Smooth muscle cell (in vitro differentiated cells): Measurements from ENCODE around the gene LNPK. TPM values are rescaled to one million over a fixed set of nuclear protein-coding genes. Genes with fewer than 3 reads are reported as not detected.

Experiments used
- DNase-seq: peaks from one replicate; lab custom pipeline; 2025; ENCODE audit not compliant: unreplicated experiment; lab: John Stamatoyannopoulos, UW
- H2AFZ ChIP-seq: fragments of 200-600 bp; sonication (generic); 2 replicates; pipeline ENCODE4 v1.6.0; 2016; ENCODE audit warnings: antibody characterized with exemption, low read depth, mild to moderate bottlenecking
- H3F3A ChIP-seq: fragments of 200-600 bp; sonication (generic); 2 replicates; pipeline ENCODE4 v1.6.0; 2017; ENCODE audit warnings: antibody characterized with exemption, low read depth
- H3K27ac ChIP-seq: fragments of 200-600 bp; sonication (generic); 2 replicates; pipeline ENCODE4 v1.5.1; 2016; ENCODE audit warnings: low read depth, mild to moderate bottlenecking
- H3K27me3 ChIP-seq: fragments of 200-600 bp; sonication (generic); 2 replicates; pipeline ENCODE4 v1.6.1; 2016; ENCODE audit warnings: low read depth, mild to moderate bottlenecking
- H3K36me3 ChIP-seq: fragments of 200-600 bp; sonication (generic); 2 replicates; pipeline ENCODE4 v1.5.1; 2016; ENCODE audit warnings: low read depth
- H3K4me1 ChIP-seq: fragments of 200-600 bp; sonication (generic); 2 replicates; pipeline ENCODE4 v1.5.1; 2016; ENCODE audit warnings: low read depth
- H3K4me2 ChIP-seq: fragments of 200-600 bp; sonication (generic); 2 replicates; pipeline ENCODE4 v1.6.0; 2016; ENCODE audit warnings: mild to moderate bottlenecking
- H3K4me3 ChIP-seq: fragments of 200-600 bp; sonication (generic); 2 replicates; pipeline ENCODE4 v1.5.1; 2016; ENCODE audit warnings: mild to moderate bottlenecking
- H3K79me2 ChIP-seq: fragments of 200-600 bp; sonication (generic); 2 replicates; pipeline ENCODE4 v1.6.0; 2016; ENCODE audit warnings: low read depth, mild to moderate bottlenecking
- H3K9ac ChIP-seq: fragments of 200-600 bp; sonication (generic); 2 replicates; pipeline ENCODE4 v1.6.0; 2016; ENCODE audit warnings: low read depth
- H3K9me3 ChIP-seq: fragments of 200-600 bp; sonication (generic); replicated peaks from 2 replicates; pipeline ENCODE4 v1.5.1; 2016; ENCODE audit warnings: low read depth
- H4K20me1 ChIP-seq: fragments of 200-600 bp; sonication (generic); 2 replicates; pipeline ENCODE4 v1.6.0; 2016; ENCODE audit warnings: low read depth
- WGBS: methylation state at CpG from one replicate; pipeline ENCODE4 v1.1.7; 2016; ENCODE audit warnings: low lambda C conversion rate; 5-methylcytosine and 5-hydroxymethylcytosine counted together
- polyA plus RNA-seq: library from polyadenylated mRNA; unstranded; fragments of >200 nt; fragmentation: Nextera tagmentation; extraction: Ambion mirVana; gene quantifications from 2 replicates; pipeline ENCODE4 v1.2.1, GENCODE V29; 2016
- total RNA-seq: library from RNA; depleted of rRNA; stranded (reverse); fragments of >200 nt; gene quantifications from 2 replicates; pipeline ENCODE4 v1.2.3, GENCODE V29; 2014
- TF ChIP-seq, protein P1 (sequence below): fragments of 200-600 bp; sonication (generic); IDR thresholded peaks from 2 replicates; pipeline ENCODE4 v1.5.1; 2017; ENCODE audit warnings: borderline replicate concordance, mild to moderate bottlenecking, antibody characterized with exemption; ENCODE audit not compliant: insufficient read depth, poor library complexity, severe bottlenecking

LNPK gene
- total and polyA plus RNA-seq, 2 experiments from 2014 or later: 14.4 to 38.5 TPM

- no peak for DNase-seq
- Histone ChIP-seq H3F3A (no peaks in the 10 kb centered on the region), H3K9me3 (no peaks in the 10 kb centered on the region), H3K4me1 (no peaks in the 10 kb centered on the region), H3K9ac (no peak overlapping the region), H3K4me3 (no peak overlapping the region), H3K36me3 (no peaks in the 10 kb centered on the region), H4K20me1 (no peaks in the 10 kb centered on the region), H3K27ac (no peak overlapping the region), H2AFZ (no peak overlapping the region), H3K79me2 (no peaks in the 10 kb centered on the region), H3K4me2 (no peak overlapping the region), H3K27me3 (peaks cover 3% of the 10 kb centered on the region)
- TF ChIP-seq, protein P1, sequence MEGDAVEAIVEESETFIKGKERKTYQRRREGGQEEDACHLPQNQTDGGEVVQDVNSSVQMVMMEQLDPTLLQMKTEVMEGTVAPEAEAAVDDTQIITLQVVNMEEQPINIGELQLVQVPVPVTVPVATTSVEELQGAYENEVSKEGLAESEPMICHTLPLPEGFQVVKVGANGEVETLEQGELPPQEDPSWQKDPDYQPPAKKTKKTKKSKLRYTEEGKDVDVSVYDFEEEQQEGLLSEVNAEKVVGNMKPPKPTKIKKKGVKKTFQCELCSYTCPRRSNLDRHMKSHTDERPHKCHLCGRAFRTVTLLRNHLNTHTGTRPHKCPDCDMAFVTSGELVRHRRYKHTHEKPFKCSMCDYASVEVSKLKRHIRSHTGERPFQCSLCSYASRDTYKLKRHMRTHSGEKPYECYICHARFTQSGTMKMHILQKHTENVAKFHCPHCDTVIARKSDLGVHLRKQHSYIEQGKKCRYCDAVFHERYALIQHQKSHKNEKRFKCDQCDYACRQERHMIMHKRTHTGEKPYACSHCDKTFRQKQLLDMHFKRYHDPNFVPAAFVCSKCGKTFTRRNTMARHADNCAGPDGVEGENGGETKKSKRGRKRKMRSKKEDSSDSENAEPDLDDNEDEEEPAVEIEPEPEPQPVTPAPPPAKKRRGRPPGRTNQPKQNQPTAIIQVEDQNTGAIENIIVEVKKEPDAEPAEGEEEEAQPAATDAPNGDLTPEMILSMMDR: no peak
- 98% methylated on average over 1 of the region's 1 CpG for WGBS
Observed at GRCh38 chr2:176022048-176022447, 20.0 kb upstream of the LNPK start.

DNA sequence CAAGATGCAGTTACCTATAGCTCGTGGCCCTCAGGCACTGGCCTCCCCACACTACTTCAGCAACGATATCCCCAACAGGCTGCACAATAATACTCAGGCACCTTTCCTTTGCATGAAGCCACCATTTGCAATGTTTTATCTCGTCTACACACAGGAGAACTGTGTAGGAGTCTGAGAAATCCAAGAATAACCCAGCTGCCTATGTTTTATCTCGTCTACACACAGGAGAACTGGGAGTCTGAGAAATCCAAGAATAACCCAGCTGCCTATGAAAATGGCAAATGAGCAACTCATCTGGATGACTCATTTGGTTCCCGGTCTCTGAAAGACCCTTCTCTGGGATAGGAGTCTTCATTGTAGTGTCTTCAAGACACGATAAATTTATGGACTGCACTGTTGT, 18.3 kb upstream of the LNPK start:
- Histone ChIP-seq H3K27ac (no peak overlapping the region), H3K4me3 (no peak overlapping the region), H3K4me2 (no peak overlapping the region), H3K27me3 (no peaks in the 10 kb centered on the region), H3K9me3 (no peaks in the 10 kb centered on the region), H4K20me1 (no peaks in the 10 kb centered on the region), H3K9ac (no peak overlapping the region), H3K36me3 (no peaks in the 10 kb centered on the region), H3F3A (no peaks in the 10 kb centered on the region), H3K4me1 (no peaks in the 10 kb centered on the region), H2AFZ (no peak overlapping the region), H3K79me2 (no peaks in the 10 kb centered on the region)
- no peak for DNase-seq
- 71% methylated on average over 6 of the region's 6 CpGs for WGBS
- TF ChIP-seq, protein P1: no peak

- no peak overlapping the region for H3K9ac ChIP-seq
Observed at GRCh38 chr2:176018708-176019107, 16.6 kb upstream of the LNPK start.

DNA sequence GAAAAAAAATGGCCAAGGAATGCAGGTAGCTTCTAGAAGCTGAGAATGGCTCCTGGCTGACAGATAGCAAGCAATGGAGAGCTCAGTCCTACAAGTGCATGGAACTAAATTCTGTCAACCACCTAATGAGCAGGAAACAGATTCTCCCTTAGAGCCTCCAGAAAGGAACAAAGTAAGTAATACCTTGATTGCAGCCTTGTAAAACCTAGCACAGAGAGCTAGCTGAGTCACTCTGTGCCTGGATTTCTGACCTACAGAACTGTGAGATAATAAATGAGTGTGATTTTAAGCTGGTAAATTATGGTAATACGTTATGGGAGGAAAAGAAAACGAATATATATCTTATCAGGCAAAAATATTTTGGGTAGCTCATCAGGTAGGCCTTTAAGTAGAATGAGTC, 7.4 kb upstream of the LNPK start:
- TF ChIP-seq, protein P1: no peak
- no peak overlapping the region for H3K4me3 ChIP-seq
- H3K79me2 ChIP-seq: no peaks in the 10 kb centered on the region
- H3K4me2 ChIP-seq: no peak overlapping the region
- H4K20me1 ChIP-seq: no peaks in the 10 kb centered on the region
- H3K9ac ChIP-seq: no peak overlapping the region
- H3K4me1 ChIP-seq: no peaks in the 10 kb centered on the region
- H2AFZ ChIP-seq: no peak overlapping the region
- peaks cover 5% of the 10 kb centered on the region for H3K27me3 ChIP-seq
- WGBS: 79% methylated on average over 2 of the region's 2 CpGs
- H3K9me3 ChIP-seq: no peaks in the 10 kb centered on the region
- no peak for DNase-seq
- no peak overlapping the region for H3K27ac ChIP-seq
- H3F3A ChIP-seq: no peaks in the 10 kb centered on the region
- no peaks in the 10 kb centered on the region for H3K36me3 ChIP-seq

More at GRCh38 chr2:176018708-176019107, 16.6 kb upstream of the LNPK start:
- Histone ChIP-seq H3F3A (no peaks in the 10 kb centered on the region), H4K20me1 (no peaks in the 10 kb centered on the region), H2AFZ (no peak overlapping the region), H3K27ac (no peak overlapping the region), H3K27me3 (no peaks in the 10 kb centered on the region), H3K9me3 (no peaks in the 10 kb centered on the region), H3K36me3 (no peaks in the 10 kb centered on the region), H3K4me3 (no peak overlapping the region), H3K79me2 (no peaks in the 10 kb centered on the region), H3K4me1 (no peaks in the 10 kb centered on the region), H3K4me2 (no peak overlapping the region)
- TF ChIP-seq, protein P1: no peak
- DNase-seq: no peak
- 96% methylated on average over 1 of the region's 1 CpG for WGBS
